SHP77 treated with DMSO at 0.1 percent for 48 hours (cell line): ENCODE data around the gene BPI.
A peak's percentile ranks its signal among the peaks of the same experiment; 100 is the strongest.
"Not testable (repeated sequence)": the region's sequence is repeated elsewhere in the genome, so short reads cannot be mapped to it uniquely, and the experiment has no call there.

Source experiments
- DNase-seq: peaks from one replicate; lab custom pipeline; 2025; lab: John Stamatoyannopoulos, UW

The BPI gene

DNA sequence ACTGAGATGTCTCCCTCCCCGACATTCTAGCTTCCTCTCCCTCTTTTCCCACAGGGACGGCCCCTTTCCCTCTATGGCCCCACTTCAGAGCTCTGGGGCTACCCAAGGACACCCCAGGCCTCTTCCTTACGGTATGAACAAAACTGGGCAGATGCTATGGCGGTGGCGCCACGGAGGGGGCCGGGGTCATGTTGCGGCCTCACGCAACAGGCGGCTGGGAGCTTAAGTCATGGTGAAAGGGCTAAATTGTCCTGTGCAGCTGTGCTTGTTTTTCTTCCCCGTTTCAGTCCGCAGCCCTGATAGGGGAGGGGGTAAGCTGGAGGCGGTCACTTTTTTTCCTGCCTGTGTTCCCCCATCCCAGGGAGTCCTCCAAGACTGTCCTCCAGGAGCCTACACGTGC is 25.8 kb upstream of the BPI start:
- DNase-seq: no peak

DNA sequence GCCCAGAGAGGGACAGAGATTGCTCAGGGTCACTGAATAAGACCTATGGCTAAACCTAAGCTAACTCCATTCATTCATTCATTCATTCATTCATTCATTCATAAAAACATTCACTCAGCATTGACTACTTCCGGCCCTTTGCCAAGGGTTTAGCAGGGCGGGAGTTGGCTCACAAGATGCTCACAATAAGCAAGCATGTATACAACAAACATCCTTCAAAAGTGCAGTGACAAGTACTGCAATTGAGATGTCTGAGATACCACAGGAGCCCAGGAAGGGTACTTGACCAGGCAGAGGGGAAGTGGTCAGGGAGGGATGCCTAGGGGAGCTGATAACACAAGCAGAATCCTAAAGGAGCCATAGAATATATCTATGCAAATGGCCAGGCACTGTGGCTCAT is 25.2 kb upstream of the BPI start:
- no peak for DNase-seq

DNA sequence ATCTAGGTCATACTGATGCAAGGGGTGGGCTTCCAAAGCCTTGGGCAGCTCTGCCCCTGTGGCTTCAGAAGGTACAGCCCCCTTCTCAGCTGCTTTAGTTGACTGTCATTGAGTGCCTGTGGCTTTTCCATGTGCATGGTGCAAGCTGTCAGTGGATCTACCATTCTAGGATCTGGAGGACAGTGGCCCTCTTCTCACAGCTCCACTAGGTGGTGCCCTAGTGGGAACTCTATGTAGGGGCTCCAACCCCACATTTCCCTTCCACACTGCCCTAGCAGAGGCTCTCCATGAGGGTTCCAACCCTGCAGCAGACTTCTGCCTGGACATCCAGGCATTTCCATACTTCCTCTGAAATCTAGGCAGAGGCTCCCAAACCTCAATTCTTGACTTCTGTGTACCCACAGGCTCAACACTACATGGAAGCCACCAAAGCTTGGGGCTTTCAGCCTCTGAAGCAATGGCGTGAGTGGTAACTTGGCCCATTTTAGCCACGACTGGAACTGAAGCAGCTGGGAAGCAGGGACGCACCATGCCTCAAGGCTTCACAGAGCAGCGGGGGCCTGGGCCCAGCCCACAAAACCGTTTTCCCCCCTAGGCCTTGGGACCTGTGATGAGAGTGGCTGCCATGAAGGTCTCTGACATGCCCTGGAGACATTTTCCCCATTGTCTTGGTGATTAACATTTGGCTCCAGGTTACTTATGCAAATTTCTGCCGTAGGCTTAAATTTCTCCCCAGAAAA is 22.6 kb upstream of the BPI start:
- not testable (repeated sequence) for DNase-seq

DNA sequence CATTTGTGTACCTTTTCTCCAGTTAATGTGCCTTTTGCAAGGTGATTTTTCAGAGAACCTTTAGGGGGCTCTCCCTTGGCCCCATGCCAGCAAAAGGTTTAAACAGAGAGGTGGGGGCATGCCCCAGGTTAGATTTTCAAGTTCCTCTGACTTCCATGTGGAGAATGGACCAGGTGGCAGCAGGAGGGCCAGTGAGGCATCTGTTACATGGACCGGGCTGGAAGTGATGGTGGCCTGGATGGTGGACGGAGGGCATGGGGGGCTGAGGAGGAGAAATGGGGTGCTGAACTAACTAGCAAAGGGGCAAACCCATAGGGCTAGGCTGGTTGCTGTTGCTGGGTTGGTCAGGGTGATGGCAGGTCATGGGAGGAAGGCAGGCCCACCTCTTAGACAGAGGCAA is 20.7 kb upstream of the BPI start:
- DNase-seq: no peak

DNA sequence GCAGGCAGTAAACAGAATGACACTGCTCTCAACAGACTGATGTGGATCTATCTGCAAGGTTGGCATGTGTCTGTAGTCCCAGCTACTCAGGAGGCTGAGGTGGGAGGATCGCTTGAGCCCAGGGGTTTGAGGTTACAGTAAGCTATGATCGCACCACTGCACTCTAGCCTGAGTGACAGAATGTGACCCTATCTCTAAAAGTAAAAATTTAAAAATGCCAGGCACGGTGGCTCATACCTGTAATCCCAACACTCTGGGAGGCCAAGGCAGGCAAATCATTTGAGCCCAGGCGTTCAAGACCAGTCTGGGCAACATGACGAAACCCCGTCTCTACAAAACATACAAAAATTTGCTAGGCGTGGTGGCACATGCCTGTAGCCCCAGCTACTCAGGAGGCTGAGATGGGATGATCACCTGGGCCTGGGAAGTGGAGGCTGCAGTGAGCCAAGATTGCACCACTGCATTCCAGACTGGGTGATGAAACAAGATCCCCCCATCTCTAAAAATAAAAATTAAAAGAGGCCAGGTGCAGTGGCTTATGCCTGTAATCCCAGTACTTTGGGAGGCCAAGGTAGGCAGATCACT is 19.8 kb upstream of the BPI start:
- not testable (repeated sequence) for DNase-seq

DNA sequence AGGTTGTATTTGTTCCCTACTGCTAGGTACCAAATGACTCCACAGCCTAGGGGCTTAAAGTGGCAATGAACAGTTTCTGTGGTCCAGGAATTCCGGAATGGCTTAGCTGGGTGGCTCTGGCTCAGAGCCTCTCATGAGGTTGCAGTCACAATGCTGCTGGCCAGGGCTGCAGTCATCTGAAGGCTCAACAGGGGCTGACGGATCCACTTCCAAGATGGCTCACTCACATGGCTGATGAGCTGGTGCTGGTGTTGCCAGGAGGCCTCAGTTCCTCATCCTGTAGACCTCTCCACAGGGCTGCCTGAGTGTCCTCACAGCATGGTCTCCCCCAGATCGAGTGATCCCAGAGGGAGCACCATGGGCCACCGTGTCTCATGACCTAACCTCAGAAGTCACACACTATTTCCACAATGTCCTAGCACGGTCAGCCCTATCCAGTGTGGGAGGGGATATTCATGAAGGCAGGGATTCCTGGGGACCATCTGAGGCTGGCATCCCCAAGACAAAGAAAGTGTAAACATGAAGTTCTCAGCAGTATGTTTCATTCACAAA is 19.0 kb upstream of the BPI start:
- DNase-seq: no peak

DNA sequence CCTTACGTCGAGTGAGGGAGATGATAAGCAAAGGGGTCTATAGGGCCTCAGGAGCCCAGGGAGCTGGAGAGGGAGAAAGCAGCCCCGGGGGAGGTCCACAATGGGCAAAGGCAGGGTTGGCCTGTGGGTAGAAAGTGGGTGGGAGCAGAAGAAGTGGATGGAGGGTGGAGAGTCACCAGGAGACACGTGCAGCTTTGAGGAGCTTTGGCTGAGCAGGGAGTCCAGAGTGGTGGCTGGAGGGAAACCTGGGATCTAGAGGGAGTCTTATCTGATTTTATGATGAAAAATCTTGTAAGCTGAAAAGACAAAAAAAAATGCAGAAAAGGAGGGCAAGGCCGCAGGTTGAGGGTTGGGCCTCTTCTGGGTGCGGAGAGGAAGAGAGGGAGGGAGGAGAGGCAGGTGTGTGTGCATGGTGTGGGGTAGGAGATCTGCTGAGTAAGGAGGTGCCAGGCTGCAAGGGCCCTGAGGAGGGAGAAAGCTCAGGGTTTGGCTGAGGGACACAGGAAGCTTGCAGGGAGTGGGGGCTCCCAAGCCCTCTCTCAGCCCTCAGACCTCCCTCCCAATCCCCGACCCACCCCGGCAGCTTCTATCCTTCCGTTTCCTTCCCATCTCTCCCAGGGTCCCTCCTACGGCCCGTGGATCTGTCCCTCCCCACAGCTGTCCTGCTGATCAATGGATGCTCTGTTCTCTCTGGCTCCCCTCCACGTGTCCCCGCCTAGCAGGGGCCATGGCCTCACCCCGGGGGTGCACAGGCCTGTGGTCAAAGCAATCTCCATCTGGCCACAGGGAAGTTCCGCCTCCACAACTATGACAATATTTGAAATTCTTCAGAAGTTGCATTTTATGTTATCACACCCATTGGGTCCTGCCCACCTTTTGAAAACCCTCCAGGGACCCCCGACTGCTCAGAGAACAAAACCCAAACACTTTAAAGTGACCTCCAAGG is 17.1 kb upstream of the BPI start:
- no peak for DNase-seq

DNA sequence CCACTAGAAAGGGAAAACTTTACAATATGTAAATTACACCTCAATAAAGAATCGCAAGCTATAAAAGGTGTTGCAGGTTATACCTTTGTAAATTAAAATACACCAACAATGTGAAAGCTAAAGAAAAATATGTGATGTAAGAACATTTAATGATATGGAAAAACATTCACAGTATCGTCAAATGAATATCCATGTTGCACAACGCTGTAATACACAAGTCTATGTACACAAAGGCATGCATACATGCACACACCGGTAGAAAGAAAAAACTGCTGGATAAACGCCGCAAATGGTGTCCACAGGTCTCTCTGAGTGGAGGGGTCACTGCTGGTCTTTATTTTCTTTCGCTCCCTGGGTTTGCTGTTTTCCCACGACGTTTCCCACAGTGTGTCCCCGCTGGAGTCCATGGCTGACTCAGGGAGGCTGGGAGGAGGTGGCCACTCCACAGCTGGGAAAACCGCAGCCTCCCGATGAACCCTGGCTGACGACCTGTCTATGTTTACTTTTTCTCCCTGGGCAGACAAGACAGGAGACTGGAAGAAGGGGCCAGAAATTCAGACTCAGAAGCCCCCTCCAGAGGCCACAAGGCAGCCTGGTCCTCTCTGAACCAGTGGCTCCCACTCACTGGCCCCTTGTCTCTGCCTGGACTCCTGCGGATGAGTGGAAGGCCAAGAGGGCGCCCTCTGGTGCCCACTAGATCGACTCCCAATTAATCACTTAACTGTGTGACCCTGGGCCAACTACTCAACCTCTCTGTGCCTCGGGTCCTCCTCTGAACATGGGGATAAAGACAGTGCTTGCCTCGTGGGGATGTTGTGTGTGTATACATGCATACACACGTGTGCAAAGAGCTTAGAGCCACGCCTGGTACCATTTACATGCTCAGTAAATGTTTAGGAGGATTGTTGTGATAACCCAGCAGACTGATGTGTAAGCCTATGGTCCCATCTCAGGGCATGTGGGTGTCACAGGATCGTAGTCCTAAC is 12.8 kb upstream of the BPI start:
- DNase-seq: peak; percentile 12

DNA sequence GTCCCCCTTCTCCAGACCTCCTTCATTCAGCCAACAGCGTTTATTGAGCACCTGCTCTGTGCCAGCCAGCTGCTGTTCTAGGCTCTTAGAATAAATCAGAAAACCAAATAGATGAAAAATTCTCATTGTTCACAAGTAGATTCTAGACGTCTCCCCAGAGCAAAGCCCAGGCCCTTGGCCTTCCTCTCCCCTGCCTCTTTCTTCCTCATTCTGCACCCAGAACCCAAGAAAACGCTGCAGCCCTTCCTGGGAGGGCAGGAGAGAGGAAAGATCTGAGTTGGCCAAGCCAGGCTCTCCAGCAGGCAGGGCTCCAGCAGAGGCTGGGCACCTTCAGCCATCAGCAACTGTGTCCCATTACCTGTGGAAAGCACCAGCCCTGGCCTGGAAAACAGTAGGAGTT is 12.0 kb upstream of the BPI start:
- no peak for DNase-seq

DNA sequence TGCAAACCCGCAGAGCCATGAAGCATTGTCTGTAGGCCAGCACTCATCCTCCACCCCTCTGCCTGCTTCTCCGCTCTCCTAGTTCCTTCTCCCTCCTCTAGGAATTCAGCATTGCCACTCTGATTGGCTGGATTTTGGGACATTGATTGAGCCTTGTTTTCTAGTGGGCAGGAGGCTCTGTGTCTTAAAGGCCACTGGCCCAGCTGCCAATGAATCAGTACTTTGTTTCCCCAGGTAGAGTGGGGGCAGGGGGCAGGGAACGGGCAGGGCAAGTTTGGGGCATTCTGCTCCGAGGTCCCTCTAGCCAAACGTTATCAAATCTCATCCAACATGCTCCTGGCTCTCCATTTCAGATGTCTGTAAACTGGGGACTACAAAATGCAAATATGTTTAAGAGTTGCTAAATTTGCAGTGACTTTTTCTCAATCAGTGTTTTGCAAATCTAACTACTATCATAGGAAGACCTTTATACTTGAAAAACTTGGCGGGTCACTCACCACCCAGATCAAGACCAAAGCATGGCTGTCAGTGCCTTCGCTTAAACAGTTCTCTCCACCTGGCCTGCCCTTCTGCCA is 10.4 kb upstream of the BPI start:
- no peak for DNase-seq

DNA sequence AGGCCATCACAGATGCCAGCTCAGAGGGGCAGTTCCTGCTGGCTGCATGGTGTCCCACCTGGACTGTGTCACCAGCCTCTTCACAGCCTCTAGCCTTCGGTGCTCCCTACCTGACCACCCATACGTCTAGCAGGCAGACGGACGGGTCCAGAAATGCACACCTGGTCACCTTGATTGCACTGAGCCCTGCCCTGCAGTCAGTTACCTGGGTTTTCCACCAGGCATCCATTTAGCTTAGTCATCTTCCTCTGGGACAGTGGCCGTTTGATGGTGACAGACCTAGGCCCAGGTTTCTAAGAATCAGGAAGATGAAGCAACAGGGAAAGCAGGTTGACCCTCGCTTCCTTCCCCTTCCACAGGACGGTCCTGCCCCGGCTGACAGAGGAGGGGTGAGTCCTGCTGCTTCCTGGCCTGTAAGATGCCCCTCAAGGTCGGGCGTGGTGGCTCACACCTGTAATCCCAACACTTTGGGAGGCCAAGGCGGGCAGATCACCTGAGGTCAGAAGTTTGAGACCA is 9.8 kb upstream of the BPI start:
- DNase-seq: no peak

DNA sequence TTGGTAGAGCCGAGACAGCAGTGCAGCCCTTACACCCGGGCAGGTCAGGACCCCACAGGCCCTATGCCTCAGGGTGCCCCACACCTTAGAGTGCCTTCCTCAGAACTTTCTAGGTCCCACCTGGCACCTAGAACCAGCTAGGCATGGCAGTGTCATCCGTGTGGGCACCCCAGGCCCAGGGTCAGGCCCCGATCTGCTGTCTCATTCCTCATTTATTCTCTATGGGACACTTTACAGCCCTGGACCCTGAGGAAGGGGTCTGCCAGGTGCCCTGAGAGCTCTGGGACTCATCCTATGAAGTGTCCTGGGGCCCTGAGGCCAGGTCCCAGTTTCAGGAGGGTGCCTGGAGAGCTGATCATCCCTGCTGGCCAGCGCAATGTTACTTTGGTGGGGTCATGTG is 8.1 kb upstream of the BPI start:
- DNase-seq: no peak

DNA sequence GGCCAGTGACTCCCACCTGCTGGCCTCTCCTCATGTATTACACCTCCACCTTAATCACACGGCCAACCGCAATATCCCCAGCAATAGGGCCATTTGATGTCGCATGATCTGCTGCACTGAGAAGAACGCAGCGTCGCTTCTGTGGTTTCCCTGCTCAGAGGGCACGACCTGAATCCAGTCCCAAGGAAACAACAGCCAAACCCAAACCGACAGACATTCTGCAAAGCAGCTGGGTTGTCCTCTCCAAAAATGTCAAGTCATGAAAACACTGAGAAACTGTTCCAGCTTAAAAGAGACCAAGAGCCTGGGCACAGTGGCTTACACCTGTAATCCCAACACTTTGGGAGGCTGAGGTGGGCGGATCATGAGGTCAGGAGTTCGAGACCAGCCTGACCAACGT is 7.5 kb upstream of the BPI start:
- no peak for DNase-seq

DNA sequence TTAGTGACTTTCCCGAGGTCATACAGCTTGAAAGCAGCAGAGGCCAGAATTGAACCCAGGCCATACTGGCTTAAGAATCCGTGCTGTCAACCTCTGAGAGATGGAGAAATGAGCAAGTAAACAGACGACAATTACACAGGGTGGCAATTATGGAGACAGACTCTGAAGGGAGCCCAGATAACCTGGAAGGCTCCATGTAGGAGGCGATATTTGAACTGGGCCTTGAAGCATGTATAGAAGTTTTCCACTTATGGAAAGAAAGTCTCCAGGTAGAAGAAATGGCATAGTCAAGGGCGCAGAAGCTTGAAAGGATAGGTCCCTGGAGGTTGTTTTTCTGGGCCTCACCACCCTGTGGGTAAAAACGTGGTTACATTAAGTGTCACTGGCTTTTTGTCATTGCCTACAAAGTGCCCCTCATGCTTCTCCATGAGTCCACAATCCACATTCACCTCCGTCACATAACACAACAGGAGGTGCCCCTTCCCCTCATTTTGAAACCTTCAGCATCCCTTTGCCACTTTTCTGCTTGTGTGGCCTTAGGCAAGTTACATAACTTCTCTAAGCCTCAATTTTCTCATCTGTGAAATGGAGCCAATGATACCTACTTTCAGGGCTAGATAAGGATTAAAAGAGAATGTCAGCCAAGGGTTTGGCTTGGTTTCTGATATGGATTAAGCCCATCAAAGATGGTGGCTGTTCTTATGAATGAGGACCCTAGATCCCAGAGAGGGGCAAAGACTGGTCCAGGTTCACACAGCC is 5.9 kb upstream of the BPI start:
- DNase-seq: no peak

DNA sequence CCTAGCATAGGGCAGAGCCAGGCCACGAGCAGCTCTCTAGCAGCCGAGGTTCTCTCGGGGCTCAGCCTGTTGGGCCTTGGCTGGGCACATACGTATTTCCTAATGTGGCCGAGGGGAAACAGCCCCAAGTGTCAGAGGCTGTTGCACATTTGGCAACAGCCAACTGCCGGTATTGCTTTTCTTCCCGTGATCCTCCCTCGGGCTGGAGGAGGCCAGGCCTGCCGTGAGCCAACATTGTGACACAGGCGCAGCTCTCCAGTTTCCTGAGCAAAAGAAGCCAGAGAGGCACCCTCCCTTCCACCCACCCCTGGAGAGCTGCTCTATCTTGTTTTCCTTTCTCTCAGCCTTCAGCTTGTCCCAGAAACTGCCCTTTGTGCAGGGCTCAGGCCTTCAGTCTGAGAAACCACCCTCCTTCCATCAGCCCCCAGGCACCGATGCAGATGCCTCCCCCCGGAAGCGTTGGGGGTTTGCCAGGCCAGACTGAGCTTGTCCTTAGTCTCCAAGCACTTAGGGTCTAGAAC is 5.1 kb upstream of the BPI start:
- DNase-seq: no peak

DNA sequence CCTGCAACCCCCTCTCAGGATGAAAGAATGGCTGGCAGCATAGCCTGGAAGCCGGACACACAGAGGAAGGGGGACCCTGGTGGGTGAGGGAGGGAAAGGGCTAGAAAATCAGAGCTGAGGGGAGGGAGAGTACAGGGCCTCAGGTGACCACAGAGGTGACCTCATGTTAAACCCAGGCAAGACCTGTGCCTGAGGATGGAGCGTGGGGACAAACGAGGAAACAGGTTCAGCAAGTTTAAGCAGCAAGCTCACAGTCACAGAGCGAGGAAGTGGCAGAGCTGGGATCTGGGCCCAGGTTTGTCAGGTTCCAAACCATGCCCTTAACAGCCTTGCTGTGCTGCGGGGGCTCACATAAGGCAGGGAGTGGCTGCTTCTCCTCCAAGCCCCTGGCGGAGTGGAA is 4.0 kb upstream of the BPI start:
- DNase-seq: no peak

DNA sequence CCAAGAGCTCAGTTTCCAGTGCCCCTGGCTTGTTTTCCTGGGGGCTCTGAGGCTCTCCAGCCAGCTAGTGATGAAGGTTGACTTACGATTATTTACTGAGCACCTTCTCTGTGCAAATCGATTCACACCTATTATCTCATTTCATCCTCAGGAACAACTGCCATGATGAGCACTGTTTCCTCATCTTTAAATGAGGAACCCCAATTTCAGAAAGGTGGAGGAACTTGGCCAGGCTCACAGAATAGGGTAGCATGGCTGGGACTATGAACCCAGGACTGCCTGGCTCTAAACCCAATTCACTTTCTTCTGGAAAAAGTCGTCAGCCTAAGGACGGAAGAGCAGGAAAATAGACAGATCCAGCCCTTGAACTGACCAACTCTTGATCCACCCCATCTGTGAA is 3.5 kb upstream of the BPI start:
- no peak for DNase-seq

DNA sequence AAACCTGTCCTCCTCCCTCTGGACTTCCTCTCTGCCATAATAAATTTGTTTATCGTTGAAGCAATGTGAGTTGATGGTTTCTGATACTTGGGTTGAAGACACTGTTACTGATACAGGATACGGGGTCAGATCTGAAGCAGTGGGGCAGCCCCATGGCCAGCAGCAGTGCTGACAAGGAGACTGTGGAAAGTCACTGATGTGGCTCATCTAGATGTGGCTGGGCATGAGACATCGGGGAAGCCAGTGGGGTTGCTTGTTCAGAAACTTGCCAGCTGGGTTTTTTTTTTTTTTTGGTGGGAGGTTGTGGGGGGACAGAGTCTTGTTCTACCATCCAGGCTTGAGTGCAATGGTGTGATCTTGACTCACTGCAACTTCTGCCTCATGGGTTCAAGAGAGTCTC is 2.6 kb upstream of the BPI start:
- DNase-seq: no peak

DNA sequence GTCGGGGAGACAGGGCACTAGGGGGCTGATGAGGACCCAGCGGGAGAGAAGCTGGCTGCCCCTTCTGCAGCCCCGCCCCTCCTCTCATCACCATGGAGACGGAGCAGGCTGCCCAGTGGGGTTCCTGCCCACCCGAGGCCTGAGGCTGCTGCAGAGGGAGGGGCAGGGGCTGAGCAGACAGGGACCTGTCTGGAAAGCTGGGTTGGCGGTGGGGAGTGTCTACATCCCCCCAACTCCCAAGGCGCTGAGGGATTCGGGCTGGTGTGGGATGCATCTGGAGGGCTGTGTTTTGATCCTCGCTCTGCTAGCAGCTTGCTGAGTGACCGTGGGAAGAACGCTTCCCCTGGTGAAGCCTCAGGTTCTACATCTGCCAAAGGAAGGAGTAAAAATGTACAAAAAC is 1.2 kb upstream of the BPI start:
- DNase-seq: no peak
